Activated CD4-positive, alpha-beta T cell treated with anti-CD3 and anti-CD28 coated beads, Interleukin-2, Interleukin-4, amounts not matched to agents 100 ng/mL and 50 ng/mL, durations not matched to agents 16 hours and 8 hours (primary cell): ENCODE data around the gene MAX.
"Not testable (repeated sequence)": the region's sequence is repeated elsewhere in the genome, so short reads cannot be mapped to it uniquely, and the experiment has no call there.

Source experiments
- DNase-seq: peaks from one replicate; pipeline ENCODE4 v3.0.0-alpha.2; 2020; ENCODE audit warnings: low spot score

MAX gene

DNA sequence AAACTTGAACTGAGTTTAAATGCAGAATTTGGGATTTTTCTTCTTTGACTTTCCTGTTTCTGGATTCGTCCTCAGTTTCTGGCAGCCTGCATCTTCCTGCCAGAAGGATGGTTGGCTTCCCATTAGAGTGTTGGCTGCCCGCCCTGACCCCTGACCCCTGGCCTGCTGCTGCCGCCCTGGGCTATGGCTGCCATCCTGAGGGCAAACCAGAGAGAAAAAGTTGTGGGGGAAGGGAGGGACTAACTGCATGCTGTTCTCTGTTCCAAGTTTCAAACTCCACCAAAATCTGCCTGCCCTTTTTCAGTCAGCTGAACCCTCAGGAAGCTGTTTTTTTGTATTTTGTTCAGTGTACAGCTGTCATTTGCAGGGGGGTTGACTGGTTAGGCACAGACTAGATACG lies 67.3 kb downstream of the MAX start:
- no peak for DNase-seq

- DNase-seq, result no peak
Observed at GRCh38 chr14:65034021-65034420, 68.3 kb downstream of the MAX start.

DNA sequence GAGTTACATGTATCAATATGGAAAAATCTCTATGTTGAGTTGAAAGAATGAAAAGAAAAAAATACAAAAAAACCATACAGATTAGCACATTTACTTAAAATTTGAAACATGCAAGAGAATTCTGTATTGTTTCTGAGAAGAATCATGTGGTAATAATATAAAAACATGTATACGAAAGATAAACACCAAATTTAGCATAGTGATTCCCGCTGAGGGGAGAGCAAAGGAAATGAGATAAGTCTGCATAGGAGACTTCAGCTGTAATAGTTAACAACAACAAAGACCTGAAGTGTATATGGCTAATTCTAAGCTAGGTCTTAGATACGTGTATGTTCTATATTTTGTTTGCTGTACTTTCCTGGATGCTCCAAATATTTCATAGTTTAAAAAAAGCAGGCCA lies 69.1 kb downstream of the MAX start:
- DNase-seq, result no peak

DNA sequence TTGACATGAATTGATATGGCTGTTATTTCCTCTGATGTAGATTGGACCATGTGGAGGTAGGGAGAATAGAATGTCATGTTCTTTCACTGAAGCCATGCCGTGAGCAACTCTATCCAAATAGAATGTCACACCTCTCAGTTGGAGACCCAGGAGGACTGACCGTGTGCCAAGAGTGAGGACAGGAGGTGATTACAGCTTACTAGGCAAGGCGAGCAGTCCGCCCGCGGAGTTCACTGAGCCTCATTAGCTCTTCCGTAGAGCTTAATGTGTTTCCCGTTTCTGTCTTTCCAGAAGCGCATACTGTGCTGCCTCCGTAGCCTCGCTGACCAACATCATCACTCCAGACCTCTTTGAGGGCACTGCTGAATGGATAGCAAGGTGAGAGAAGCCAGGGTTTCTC lies 70.0 kb downstream of the MAX start:
- no peak for DNase-seq

DNA sequence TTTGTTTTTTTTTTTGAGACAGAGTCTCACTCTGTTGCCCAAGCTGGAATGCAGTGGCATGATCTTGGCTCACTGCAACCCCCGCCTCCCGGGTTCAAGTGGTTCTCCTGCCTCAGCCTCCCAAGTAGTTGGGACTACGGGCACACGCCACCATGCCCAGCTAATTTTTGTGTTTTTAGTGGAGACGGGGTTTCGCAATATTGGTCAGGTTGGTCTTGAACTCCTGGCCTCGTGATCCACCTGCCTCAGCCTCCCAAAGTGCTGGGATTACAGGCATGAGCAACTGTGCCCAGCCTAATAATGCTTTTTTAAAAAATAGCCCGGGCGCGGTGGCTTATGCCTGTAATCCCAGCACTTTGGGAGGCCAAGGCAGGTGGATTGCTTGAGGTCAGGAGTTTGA lies 71.0 kb downstream of the MAX start:
- DNase-seq, result not testable (repeated sequence)

DNA sequence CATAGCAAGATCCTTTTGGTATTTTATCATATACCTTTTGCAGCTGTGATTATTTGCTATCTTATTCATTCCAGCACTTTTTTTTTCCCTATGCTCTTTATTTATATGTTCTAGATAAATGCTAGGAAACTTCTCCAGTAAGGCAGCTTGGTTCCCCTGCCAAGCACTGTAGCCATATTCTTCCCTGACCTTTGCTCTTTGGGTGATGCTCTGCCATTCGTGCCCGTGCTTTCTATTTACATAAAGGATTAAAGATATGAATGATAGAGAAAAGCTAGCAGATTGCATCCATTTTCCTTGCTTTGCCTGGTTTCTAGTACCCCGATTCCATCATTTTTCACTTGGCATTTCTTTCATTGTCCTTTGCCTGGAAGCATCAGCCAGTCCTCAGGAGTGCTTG lies 73.4 kb downstream of the MAX start:
- DNase-seq, result no peak

DNA sequence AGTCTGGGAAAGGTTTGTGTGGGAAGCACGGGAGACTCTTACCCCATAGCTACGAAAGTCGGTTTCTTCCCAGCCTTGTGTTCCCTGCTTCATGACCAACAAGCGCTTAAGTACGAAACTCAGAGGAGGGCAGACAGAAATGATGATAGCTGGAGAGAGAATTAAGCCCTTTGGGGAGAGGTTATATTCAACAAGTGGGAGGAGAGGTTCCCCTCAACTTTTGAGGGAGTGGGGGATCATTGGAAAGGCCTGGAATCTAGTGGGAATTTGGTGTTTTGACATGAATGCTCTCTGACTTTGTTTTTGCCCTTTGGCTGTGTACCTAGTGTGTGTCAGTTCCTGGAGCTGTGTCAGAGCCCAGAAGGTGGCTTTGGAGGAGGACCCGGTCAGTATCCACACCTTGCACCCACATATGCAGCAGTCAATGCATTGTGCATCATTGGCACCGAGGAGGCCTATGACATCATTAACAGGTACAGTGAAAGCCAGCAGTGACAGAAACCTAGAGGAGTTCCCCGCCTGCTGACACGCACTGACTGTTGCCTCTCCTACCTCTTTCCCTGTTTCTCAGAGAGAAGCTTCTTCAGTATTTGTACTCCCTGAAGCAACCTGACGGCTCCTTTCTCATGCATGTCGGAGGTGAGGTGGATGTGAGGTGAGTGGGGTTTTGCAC lies 75.1 kb downstream of the MAX start:
- no peak for DNase-seq

DNA sequence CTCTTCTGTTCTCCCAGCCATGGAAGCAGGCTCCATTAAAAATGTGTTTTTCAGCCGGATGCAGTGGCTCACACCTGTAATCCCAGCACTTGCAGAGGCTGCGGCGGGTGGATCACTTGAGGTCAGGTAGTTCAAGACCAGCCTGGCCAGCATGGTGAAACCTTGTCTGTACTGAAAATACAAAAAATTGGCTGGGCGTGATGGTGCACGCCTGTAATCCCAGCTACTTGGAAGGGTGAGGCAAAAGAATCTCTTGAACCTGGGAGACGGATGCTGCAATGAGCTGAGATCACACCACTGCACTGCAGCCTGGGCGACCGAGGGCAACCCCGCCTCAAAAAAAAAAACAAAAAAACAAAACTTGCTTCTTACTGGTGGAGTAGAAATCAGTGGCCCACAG lies 75.8 kb downstream of the MAX start:
- no peak for DNase-seq

GRCh38 chr14:65025818-65026217 lies 76.5 kb downstream of the MAX start:
- no peak for DNase-seq
